Stimulated activated CD8-positive, alpha-beta memory T cell treated with anti-CD3 and anti-CD28 coated beads, Interleukin-12 subunit alpha, Interleukin-12 subunit beta, amount 100 ng/mL, for 24 hours (primary cell): Measurements from ENCODE around the gene ARID3A.

ENCODE experiments used
- DNase-seq: peaks from one replicate; pipeline ENCODE4 v3.0.0-alpha.2; 2020; ENCODE audit errors: extremely low read depth

Gene ARID3A

GRCh38 chr19:1003283-1003682 is 77.4 kb downstream of the ARID3A start:
- no peak for DNase-seq

GRCh38 chr19:1004204-1004802 is 78.5 kb downstream of the ARID3A start:
- DNase-seq: no peak

DNA sequence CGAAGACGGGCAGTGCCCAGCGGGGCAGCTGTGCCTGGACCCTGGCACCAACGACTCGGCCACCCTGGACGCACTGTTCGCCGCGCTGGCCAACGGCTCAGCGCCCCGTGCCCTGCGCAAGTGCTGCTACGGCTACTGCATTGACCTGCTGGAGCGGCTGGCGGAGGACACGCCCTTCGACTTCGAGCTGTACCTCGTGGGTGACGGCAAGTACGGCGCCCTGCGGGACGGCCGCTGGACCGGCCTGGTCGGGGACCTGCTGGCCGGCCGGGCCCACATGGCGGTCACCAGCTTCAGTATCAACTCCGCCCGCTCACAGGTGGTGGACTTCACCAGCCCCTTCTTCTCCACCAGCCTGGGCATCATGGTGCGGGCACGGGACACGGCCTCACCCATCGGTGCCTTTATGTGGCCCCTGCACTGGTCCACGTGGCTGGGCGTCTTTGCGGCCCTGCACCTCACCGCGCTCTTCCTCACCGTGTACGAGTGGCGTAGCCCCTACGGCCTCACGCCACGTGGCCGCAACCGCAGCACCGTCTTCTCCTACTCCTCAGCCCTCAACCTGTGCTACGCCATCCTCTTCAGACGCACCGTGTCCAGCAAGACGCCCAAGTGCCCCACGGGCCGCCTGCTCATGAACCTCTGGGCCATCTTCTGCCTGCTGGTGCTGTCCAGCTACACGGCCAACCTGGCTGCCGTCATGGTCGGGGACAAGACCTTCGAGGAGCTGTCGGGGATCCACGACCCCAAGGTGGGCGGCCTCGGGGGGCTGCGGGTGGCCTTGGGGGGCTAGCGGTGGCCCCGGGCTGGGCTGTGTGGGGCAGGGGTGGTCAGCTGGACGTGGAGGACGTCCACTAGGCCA is 79.2 kb downstream of the ARID3A start:
- no peak for DNase-seq

GRCh38 chr19:1006711-1007398 is 81.0 kb downstream of the ARID3A start:
- DNase-seq: no peak

GRCh38 chr19:1007399-1008251 is 81.8 kb downstream of the ARID3A start:
- DNase-seq: no peak

GRCh38 chr19:1008268-1009040 is 82.6 kb downstream of the ARID3A start:
- DNase-seq: no peak

- DNase-seq: no peak
Observed at GRCh38 chr19:1009041-1009980, 83.5 kb downstream of the ARID3A start.

- DNase-seq: no peak
Observed at GRCh38 chr19:1009981-1010538, 84.2 kb downstream of the ARID3A start.

GRCh38 chr19:1010586-1011510 is 85.0 kb downstream of the ARID3A start:
- DNase-seq: no peak

- no peak for DNase-seq
Observed at GRCh38 chr19:1011831-1012333, 86.0 kb downstream of the ARID3A start.

GRCh38 chr19:1012334-1012733 is 86.5 kb downstream of the ARID3A start:
- DNase-seq: no peak

GRCh38 chr19:1013218-1013617 is 87.4 kb downstream of the ARID3A start:
- no peak for DNase-seq

DNA sequence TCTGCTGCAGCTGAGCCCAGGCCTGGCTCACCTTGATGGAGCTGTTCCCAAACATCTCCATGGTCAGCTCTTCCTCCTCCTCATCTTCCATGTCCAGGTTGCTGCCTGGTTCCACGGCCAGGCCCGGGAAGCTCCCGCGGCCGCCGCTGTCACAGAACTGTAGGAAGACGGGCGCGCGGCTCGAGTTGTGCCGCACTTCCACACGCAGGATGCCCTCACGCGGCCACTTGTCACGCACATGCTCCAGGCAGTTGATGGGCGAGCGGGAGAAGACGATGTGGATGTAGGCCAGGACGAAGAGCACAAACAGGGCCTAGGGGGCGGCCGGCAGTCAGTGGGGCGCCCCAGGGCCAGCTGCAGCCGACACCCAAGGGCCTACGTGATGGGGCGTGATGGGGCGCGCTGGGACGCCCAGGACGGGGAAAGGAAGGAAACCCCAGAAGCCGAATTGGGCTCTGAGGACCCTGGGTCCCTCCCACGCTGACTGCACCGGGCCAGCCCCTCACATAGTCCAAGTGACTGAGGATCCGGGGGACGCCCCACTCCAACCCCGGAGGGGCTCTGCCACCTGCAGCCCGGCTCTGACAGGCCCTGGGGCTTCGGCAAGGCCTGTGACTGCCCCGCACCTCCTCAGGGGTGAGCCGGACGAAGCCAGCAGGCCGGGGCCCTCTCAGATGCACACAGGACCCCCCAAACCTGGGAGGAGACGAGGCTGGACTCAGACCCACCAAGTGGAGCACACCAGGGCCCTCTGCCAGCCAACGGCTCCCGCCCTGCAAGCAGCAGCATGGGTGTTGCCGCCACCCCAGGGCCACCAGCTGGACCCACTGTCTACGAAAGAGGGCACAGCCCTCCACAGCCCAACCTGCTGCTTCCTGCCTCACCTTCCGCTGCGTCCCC is 88.6 kb downstream of the ARID3A start:
- no peak for DNase-seq

- DNase-seq: no peak
Observed at GRCh38 chr19:1015061-1015781, 89.4 kb downstream of the ARID3A start.

DNA sequence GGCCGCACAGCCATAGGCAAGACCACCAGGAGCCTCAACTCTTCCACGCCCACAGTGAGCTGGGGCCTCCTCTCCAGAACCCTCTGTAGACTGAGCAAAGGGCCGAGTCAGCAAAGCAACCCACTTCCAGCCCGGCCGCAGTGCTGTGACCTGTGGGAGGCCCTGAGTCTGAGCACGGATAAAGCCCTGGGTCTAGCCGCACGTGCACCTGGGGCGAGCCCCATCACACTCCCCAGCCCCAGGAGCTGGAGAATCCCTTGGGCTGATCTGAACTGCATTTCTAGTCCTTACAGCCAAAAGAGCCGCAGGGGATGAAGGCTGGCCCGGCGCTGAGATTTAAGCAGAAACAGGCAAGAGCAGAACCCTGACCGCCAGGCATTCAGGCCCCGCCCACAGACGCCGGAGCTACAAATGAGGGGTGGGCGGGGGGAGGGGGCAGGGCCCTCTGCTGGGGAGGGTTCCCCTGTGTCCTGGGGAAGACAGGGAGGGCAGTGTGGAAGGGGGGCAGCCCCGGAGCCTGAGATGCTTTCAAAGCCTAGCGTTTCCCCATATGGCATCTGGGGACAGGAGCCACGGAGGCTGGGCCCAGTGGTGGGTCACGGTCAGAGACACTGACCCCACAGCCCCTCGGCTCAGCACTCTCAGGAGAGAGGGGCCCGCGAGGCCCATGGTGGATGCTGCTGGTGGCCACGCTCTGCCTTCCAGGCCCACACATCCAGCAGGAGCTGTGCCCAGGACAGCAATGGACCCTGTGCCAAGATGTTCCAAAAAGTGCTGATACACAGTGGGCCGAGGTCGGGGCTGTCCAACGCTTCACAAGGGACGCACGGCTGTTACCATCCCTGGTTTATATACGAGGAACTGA is 90.2 kb downstream of the ARID3A start:
- DNase-seq: no peak
